GM18505 (cell line): Measurements from ENCODE around the gene DDIT4.

Experiments used
- ATAC-seq: cut with Tn5 transposase; IDR thresholded peaks from one replicate; pipeline ENCODE4 v1.9.1; 2021; ENCODE audit not compliant: unreplicated experiment
- POLR2A ChIP-seq: IDR thresholded peaks from 4 replicates; pipeline ENCODE4 v1.6.1; 2011; ENCODE audit warnings: borderline replicate concordance; ENCODE audit not compliant: insufficient read depth, insufficient read length; ENCODE audit errors: extremely low read depth

DDIT4 gene

GRCh38 chr10:72255977-72256729 lies 17.6 kb upstream of the DDIT4 start:
- ATAC-seq = no peak
- TF ChIP-seq POLR2A = no peak

GRCh38 chr10:72257051-72257892 lies 16.5 kb upstream of the DDIT4 start:
- TF ChIP-seq POLR2A = no peak
- no peak for ATAC-seq

GRCh38 chr10:72258617-72259016 lies 15.1 kb upstream of the DDIT4 start:
- TF ChIP-seq POLR2A = no peak
- ATAC-seq = no peak

- ATAC-seq = no peak
Measured at GRCh38 chr10:72259491-72260238, 14.1 kb upstream of the DDIT4 start.

GRCh38 chr10:72260239-72260975 lies 13.3 kb upstream of the DDIT4 start:
- peak; percentile 66 for ATAC-seq
- TF ChIP-seq POLR2A = peak; percentile 54

More at GRCh38 chr10:72259491-72260238, 14.1 kb upstream of the DDIT4 start:
- no peak for TF ChIP-seq POLR2A

- ATAC-seq = peak; percentile 26
- TF ChIP-seq POLR2A = peak; percentile 50
Measured at GRCh38 chr10:72260976-72261783, 12.5 kb upstream of the DDIT4 start.

GRCh38 chr10:72261784-72262404 lies 11.8 kb upstream of the DDIT4 start:
- TF ChIP-seq POLR2A = no peak

GRCh38 chr10:72263613-72264241 lies 10.0 kb upstream of the DDIT4 start:
- no peak for TF ChIP-seq POLR2A
- no peak for ATAC-seq

More at GRCh38 chr10:72261784-72262404, 11.8 kb upstream of the DDIT4 start:
- no peak for ATAC-seq

- no peak for ATAC-seq
- no peak for TF ChIP-seq POLR2A
Measured at GRCh38 chr10:72264536-72264935, 9.2 kb upstream of the DDIT4 start.

- no peak for TF ChIP-seq POLR2A
- ATAC-seq = no peak
Measured at GRCh38 chr10:72265508-72265907, 8.2 kb upstream of the DDIT4 start.
